ENCODE data around the gene TCAIM. TPM values are rescaled to one million over a fixed set of nuclear protein-coding genes. Genes with fewer than 3 reads are reported as not detected.
A peak's percentile ranks its signal among the peaks of the same experiment; 100 is the strongest.

TCAIM gene
- total RNA-seq, 3 donors from 2014 or later (not counting 1 experiment from before 2014, with no cell fraction given) = 10.9 to 11.2 (median 11.0) TPM

GRCh38 chr3:44444437-44444836 lies 105.9 kb downstream of the TCAIM start:
- DNase-seq (no peak), ATAC-seq (no peak)
- H3K9me3 Mint-ChIP-seq = peaks cover 0 to 2% of the 10 kb centered on the region in 2 donors
- no peak for TF ChIP-seq CTCF (IDR thresholded peaks at IDR 0.05)
- 95% methylated on average over 2 of the region's 2 CpGs for WGBS (ENCODE audit: insufficient coverage)
- Histone ChIP-seq H3K9me3 (ENCODE audit: control insufficient read depth, insufficient read depth, low read length) (no peaks in the 10 kb centered on the region), H3K36me3 (ENCODE audit: control insufficient read depth, insufficient read depth, low read length) (peaks cover 48% of the 10 kb centered on the region), H3K27ac (ENCODE audit: low read length) (no peak overlapping the region), H3K4me3 (ENCODE audit: low read length) (no peak overlapping the region), H3K27me3 (ENCODE audit: control insufficient read depth, insufficient read depth, low read length) (no peaks in the 10 kb centered on the region), H3K4me1 (ENCODE audit: control insufficient read depth, insufficient read depth, low read length) (peaks cover 18% of the 10 kb centered on the region)
- peaks cover 29% of the 10 kb centered on the region in 2 donors for H3K4me1 Mint-ChIP-seq
- intact Hi-C loops (cut with micrococcal nuclease) = no loop called here
- H3K4me3 Mint-ChIP-seq = no peak overlapping the region
- H3K27ac Mint-ChIP-seq = peak overlapping the region in 1 of 2 donors; percentile 35
- H3K27me3 Mint-ChIP-seq (ENCODE audit: low read depth in 2 of 2) = no peaks in the 10 kb centered on the region
- H3K36me3 Mint-ChIP-seq = peaks cover 28% of the 10 kb centered on the region

GRCh38 chr3:44444896-44445691 lies 106.5 kb downstream of the TCAIM start:
- Mint-ChIP-seq H3K27me3 (ENCODE audit: low read depth in 2 of 2) (no peaks in the 10 kb centered on the region), H3K27ac (peak overlapping the region; percentile 35 to 44), H3K36me3 (peaks cover 31% of the 10 kb centered on the region), H3K4me3 (no peak overlapping the region), H3K4me1 (peaks cover 22 to 23% of the 10 kb centered on the region in 2 donors), H3K9me3 (peaks cover 0 to 2% of the 10 kb centered on the region in 2 donors)
- H3K27me3 ChIP-seq (ENCODE audit: control insufficient read depth, insufficient read depth, low read length) = no peaks in the 10 kb centered on the region
- no peaks in the 10 kb centered on the region for H3K9me3 ChIP-seq (ENCODE audit: control insufficient read depth, insufficient read depth, low read length)
- peaks cover 54% of the 10 kb centered on the region for H3K36me3 ChIP-seq (ENCODE audit: control insufficient read depth, insufficient read depth, low read length)
- TF ChIP-seq CTCF (IDR thresholded peaks at IDR 0.05) = no peak
- ATAC-seq = no peak
- no peak overlapping the region for H3K27ac ChIP-seq (ENCODE audit: low read length)
- peaks cover 12% of the 10 kb centered on the region for H3K4me1 ChIP-seq (ENCODE audit: control insufficient read depth, insufficient read depth, low read length)
- over 99% methylated on average over 7 of the region's 7 CpGs for WGBS (ENCODE audit: insufficient coverage)
- intact Hi-C loops (cut with micrococcal nuclease) = no loop called here
- no peak overlapping the region for H3K4me3 ChIP-seq (ENCODE audit: low read length)
- no peak for DNase-seq

- no peak for TF ChIP-seq CTCF (IDR thresholded peaks at IDR 0.05)
- Histone ChIP-seq H3K9me3 (ENCODE audit: control insufficient read depth, insufficient read depth, low read length) (no peaks in the 10 kb centered on the region), H3K4me1 (ENCODE audit: control insufficient read depth, insufficient read depth, low read length) (peaks cover 5% of the 10 kb centered on the region), H3K27ac (ENCODE audit: low read length) (no peak overlapping the region), H3K27me3 (ENCODE audit: control insufficient read depth, insufficient read depth, low read length) (no peaks in the 10 kb centered on the region), H3K36me3 (ENCODE audit: control insufficient read depth, insufficient read depth, low read length) (peaks cover 61% of the 10 kb centered on the region), H3K4me3 (ENCODE audit: low read length) (no peak overlapping the region)
- 99% methylated on average over 5 of the region's 5 CpGs for WGBS (ENCODE audit: insufficient coverage)
- Mint-ChIP-seq H3K9me3 (no peaks in the 10 kb centered on the region), H3K27ac (peak overlapping the region in 1 of 2 donors; percentile 35), H3K4me3 (no peak overlapping the region), H3K4me1 (peaks cover 15 to 16% of the 10 kb centered on the region in 2 donors), H3K27me3 (ENCODE audit: low read depth in 2 of 2) (no peaks in the 10 kb centered on the region), H3K36me3 (peaks cover 36% of the 10 kb centered on the region)
- intact Hi-C loops (cut with micrococcal nuclease) = no loop called here
- no peak for ATAC-seq
- no peak for DNase-seq
These were observed 107.2 kb downstream of the TCAIM start for GRCh38 chr3:44445786-44446185.
